CD4-positive, alpha-beta T cell (primary cell): Measurements from ENCODE around the gene SWAP70. TPM values are rescaled to one million over a fixed set of nuclear protein-coding genes. Genes with fewer than 3 reads are reported as not detected.

ENCODE experiments used
- ATAC-seq: fragments of 200-7000 bp; cut with Tn5 transposase; one replicate; pipeline ENCODE4 v1.10.0; 2022; ENCODE audit warnings: mild to moderate bottlenecking; ENCODE audit not compliant: poor library complexity
- CTCF ChIA-PET: fragments of 350-600 bp; sonication (Branson Sonifier 250); formaldehyde crosslinking; loops from one replicate; lab custom pipeline; 2021; ENCODE audit warnings: antibody characterized with exemption, inconsistent platforms; lab: Charles Lee
- POLR2A ChIA-PET: fragments of 350-600 bp; sonication (Branson Sonifier 250); formaldehyde crosslinking; loops from one replicate; lab custom pipeline; 2021; ENCODE audit warnings: antibody characterized with exemption, inconsistent platforms; lab: Charles Lee
- DNase-seq, 14 experiments: peaks; one replicate each; pipeline ENCODE4 v3.0.0-alpha.2; 2013 to 2020; ENCODE audit warnings: mixed read lengths in 2 of 14
- H3K27ac ChIP-seq, 2 donors: one replicate each; pipeline versions ENCODE4 v1.5.1 to v1.7.0; 2013; ENCODE audit warnings: low read length in 2 of 2, low read depth in 1 of 2, mild to moderate bottlenecking in 1 of 2
- H3K27me3 ChIP-seq, 2 experiments: 1 replicate in 1 of 2; 2 replicates in 1 of 2; pipeline versions ENCODE4 v1.6.1 to v1.7.0; 2013; ENCODE audit warnings: low read length in 2 of 2, control low read depth in 1 of 2, mild to moderate bottlenecking in 1 of 2, moderate library complexity in 1 of 2; ENCODE audit not compliant: insufficient read depth in 2 of 2, control insufficient read depth in 1 of 2
- H3K36me3 ChIP-seq: one replicate; pipeline ENCODE4 v1.6.1; 2013; ENCODE audit warnings: low read length, control low read depth; ENCODE audit not compliant: insufficient read depth
- H3K4me1 ChIP-seq: one replicate; pipeline ENCODE4 v1.6.1; 2013; ENCODE audit warnings: low read length, control low read depth; ENCODE audit not compliant: insufficient read depth
- H3K4me3 ChIP-seq: one replicate; pipeline ENCODE4 v1.5.1; 2013; ENCODE audit warnings: mild to moderate bottlenecking, low read length, moderate library complexity
- H3K9me3 ChIP-seq, 2 experiments: 1 replicate in 1 of 2; 2 replicates in 1 of 2; pipeline versions ENCODE4 v1.6.1 to v1.7.0; 2013; ENCODE audit warnings: low read length in 2 of 2, mild to moderate bottlenecking in 2 of 2, control low read depth in 1 of 2, moderate library complexity in 1 of 2; ENCODE audit not compliant: control insufficient read depth in 1 of 2, insufficient read depth in 1 of 2
- H3K27ac Mint-ChIP-seq: one replicate; pipeline ENCODE4 v1.8.0; 2020; ENCODE audit warnings: mixed read lengths
- H3K27me3 Mint-ChIP-seq: one replicate; pipeline ENCODE4 v1.8.0; 2021; ENCODE audit warnings: mixed read lengths
- H3K36me3 Mint-ChIP-seq: one replicate; pipeline ENCODE4 v1.8.0; 2021; ENCODE audit warnings: low read depth, mixed read lengths
- H3K4me1 Mint-ChIP-seq: one replicate; pipeline ENCODE4 v1.8.0; 2021; ENCODE audit warnings: low read depth, mixed read lengths
- H3K4me3 Mint-ChIP-seq: one replicate; pipeline ENCODE4 v1.8.0; 2020; ENCODE audit warnings: mild to moderate bottlenecking, mixed read lengths
- H3K9me3 Mint-ChIP-seq: one replicate; pipeline ENCODE4 v1.8.0; 2020; ENCODE audit warnings: mixed read lengths
- intact Hi-C, 2 experiments: fragments of 100-400 bp; cut with DNase I in 1 of 2; cut with micrococcal nuclease in 1 of 2; formaldehyde crosslinking; loops; one replicate each; pipeline versions ENCODE4 v1.15.1 to v1.9.0; 2023 to 2025; cut with DNase I, micrococcal nuclease
- total RNA-seq, 174 experiments: library from RNA in 2 of 174; stranded (reverse) in 2 of 174; gene quantifications; one replicate each; pipeline ENCODE4 v1.2.3 and lab custom pipeline; 2021 to 2026
- TF ChIP-seq, protein P1 (sequence below): fragments of 200-600 bp; IDR thresholded peaks from one replicate; pipeline ENCODE4 v1.8.0; 2022; ENCODE audit warnings: antibody characterized with exemption, mild to moderate bottlenecking

Gene SWAP70
- total RNA-seq, 2 experiments from 2014 or later = 4.0 to 4.1 TPM

DNA sequence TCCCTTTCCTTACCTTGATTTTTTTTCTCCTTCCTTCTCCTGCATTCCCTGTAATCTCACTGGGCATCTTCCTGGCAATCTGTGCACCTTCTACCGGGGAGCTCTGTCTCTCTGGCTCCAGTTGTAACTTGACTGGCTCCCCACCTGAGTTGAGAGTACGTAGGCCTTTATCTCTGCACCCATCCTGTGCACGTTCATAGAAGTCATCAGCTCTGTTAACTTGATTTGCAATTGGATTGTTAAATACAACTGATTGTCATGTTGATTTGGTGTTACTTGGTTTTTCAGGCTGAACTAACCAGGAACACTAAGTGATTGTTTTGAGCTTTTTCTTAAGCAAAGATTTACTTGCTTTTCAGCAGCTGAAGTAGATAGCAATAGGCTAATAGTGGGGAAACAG lies 11.8 kb downstream of the SWAP70 start:
- POLR2A ChIA-PET = no interaction called here
- Histone ChIP-seq H3K36me3 (no peaks in the 10 kb centered on the region), H3K4me3 (no peak overlapping the region), H3K9me3 (no peaks in the 10 kb centered on the region), H3K27ac (no peak overlapping the region), H3K4me1 (no peaks in the 10 kb centered on the region), H3K27me3 (no peaks in the 10 kb centered on the region)
- Mint-ChIP-seq H3K27ac (no peak overlapping the region), H3K9me3 (no peaks in the 10 kb centered on the region), H3K36me3 (no peaks in the 10 kb centered on the region), H3K27me3 (no peaks in the 10 kb centered on the region), H3K4me1 (no peaks in the 10 kb centered on the region), H3K4me3 (no peak overlapping the region)
- intact Hi-C loops = no loop called here
- ATAC-seq (no peak), DNase-seq (no peak)
- CTCF ChIA-PET = no interaction called here
- TF ChIP-seq, protein P1, sequence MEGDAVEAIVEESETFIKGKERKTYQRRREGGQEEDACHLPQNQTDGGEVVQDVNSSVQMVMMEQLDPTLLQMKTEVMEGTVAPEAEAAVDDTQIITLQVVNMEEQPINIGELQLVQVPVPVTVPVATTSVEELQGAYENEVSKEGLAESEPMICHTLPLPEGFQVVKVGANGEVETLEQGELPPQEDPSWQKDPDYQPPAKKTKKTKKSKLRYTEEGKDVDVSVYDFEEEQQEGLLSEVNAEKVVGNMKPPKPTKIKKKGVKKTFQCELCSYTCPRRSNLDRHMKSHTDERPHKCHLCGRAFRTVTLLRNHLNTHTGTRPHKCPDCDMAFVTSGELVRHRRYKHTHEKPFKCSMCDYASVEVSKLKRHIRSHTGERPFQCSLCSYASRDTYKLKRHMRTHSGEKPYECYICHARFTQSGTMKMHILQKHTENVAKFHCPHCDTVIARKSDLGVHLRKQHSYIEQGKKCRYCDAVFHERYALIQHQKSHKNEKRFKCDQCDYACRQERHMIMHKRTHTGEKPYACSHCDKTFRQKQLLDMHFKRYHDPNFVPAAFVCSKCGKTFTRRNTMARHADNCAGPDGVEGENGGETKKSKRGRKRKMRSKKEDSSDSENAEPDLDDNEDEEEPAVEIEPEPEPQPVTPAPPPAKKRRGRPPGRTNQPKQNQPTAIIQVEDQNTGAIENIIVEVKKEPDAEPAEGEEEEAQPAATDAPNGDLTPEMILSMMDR = no peak

DNA sequence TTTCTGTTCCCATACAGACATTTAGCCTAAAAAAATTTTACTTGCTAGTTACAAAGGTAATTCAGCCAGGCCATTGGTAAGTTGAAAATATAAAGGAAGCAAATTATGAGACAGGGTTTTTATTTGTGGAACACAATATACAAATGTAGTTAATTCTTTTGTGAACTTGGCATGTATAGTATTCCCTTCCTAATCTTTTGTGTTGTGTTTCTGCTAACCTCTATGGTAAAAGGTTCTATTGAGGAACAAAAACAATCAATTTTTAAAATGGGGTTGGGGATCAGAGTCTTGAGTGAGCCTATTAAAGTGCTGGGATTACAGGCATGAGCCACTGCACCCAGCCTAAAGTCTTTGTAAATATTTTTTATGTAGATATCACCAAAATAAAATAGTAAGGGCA lies 14.1 kb downstream of the SWAP70 start:
- intact Hi-C loops = no loop called here
- Histone ChIP-seq H3K27ac (no peak overlapping the region), H3K4me3 (no peak overlapping the region), H3K27me3 (no peaks in the 10 kb centered on the region), H3K36me3 (no peaks in the 10 kb centered on the region), H3K4me1 (no peaks in the 10 kb centered on the region), H3K9me3 (no peaks in the 10 kb centered on the region)
- DNase-seq (no peak), ATAC-seq (no peak)
- TF ChIP-seq, protein P1 = no peak
- Mint-ChIP-seq H3K27ac (no peak overlapping the region), H3K9me3 (no peaks in the 10 kb centered on the region), H3K4me1 (no peaks in the 10 kb centered on the region), H3K4me3 (no peak overlapping the region), H3K27me3 (no peaks in the 10 kb centered on the region), H3K36me3 (no peaks in the 10 kb centered on the region)
- CTCF ChIA-PET = interaction anchor here (0.7 kb wide), 1 partner anchor 309 kb away, joined by 3 read pairs; no protein-coding TSS in a partner anchor
- POLR2A ChIA-PET = no interaction called here

DNA sequence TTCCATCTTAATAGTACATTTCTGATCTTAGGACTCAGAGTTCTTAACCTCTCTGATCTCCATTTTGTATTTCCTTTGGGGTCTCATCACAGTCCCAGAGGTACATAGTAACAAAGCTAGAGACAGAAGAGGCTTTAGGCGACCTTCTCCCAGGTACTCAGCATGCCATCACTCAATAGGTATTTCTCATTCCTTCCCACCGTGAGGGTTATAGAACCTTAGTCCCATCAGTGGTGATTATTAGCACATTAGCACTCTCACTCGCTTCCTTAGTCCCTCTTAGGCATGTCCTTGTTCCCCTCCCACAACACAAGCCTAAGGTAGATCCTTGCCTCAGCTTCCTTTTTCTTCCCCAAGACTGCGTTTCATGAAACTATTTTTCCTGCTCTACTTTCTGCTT lies 14.7 kb downstream of the SWAP70 start:
- H3K4me3 Mint-ChIP-seq = no peak overlapping the region
- H3K27ac ChIP-seq = no peak overlapping the region
- ChIA-PET CTCF (interaction anchor here (0.7 kb wide), 1 partner anchor 310 kb away, joined by 3 read pairs; no protein-coding TSS in a partner anchor), POLR2A (no interaction called here)
- DNase-seq = no peak
- no peaks in the 10 kb centered on the region for H3K4me1 Mint-ChIP-seq
- H3K36me3 ChIP-seq = no peaks in the 10 kb centered on the region
- no peaks in the 10 kb centered on the region for H3K27me3 ChIP-seq
- no peaks in the 10 kb centered on the region for H3K27me3 Mint-ChIP-seq
- no peaks in the 10 kb centered on the region for H3K4me1 ChIP-seq
- ATAC-seq = no peak
- H3K36me3 Mint-ChIP-seq = no peaks in the 10 kb centered on the region
- intact Hi-C loops = no loop called here
- no peaks in the 10 kb centered on the region for H3K9me3 ChIP-seq
- no peaks in the 10 kb centered on the region for H3K9me3 Mint-ChIP-seq
- TF ChIP-seq, protein P1 = no peak
- H3K27ac Mint-ChIP-seq = no peak overlapping the region
- no peak overlapping the region for H3K4me3 ChIP-seq
